KOPT-K1 (cell line): Measurements from ENCODE around the gene ALDH4A1.
"Not testable (repeated sequence)": the region's sequence is repeated elsewhere in the genome, so short reads cannot be mapped to it uniquely, and the experiment has no call there.

Source experiments
- H3K27ac ChIP-seq: fragments of 200-600 bp; sonication (generic); 2 replicates; pipeline ENCODE4 v1.5.1; 2016; ENCODE audit warnings: antibody characterized with exemption, mild to moderate bottlenecking, low read depth, low read length; ENCODE audit not compliant: poor library complexity, severe bottlenecking
- H3K36me3 ChIP-seq: fragments of 200-600 bp; sonication (generic); 2 replicates; pipeline ENCODE4 v1.5.1; 2017; ENCODE audit warnings: antibody characterized with exemption, mild to moderate bottlenecking, low read length, moderate library complexity; ENCODE audit not compliant: insufficient read depth
- H3K9me3 ChIP-seq: fragments of 200-600 bp; sonication (generic); 2 replicates; pipeline ENCODE4 v1.5.1; 2017; ENCODE audit warnings: antibody characterized with exemption, low read length, mild to moderate bottlenecking; ENCODE audit not compliant: insufficient read depth, poor library complexity, severe bottlenecking

The ALDH4A1 gene

GRCh38 chr1:18900303-18900841 is 2.0 kb downstream of the ALDH4A1 start:
- Histone ChIP-seq H3K36me3 (no peaks in the 10 kb centered on the region), H3K27ac (no peak overlapping the region)

GRCh38 chr1:18899363-18900049 is 2.8 kb downstream of the ALDH4A1 start:
- Histone ChIP-seq H3K27ac (no peak overlapping the region), H3K9me3 (no peaks in the 10 kb centered on the region), H3K36me3 (no peaks in the 10 kb centered on the region)

More at GRCh38 chr1:18900303-18900841, 2.0 kb downstream of the ALDH4A1 start:
- no peaks in the 10 kb centered on the region for H3K9me3 ChIP-seq

GRCh38 chr1:18898567-18898966 is 3.8 kb downstream of the ALDH4A1 start:
- Histone ChIP-seq H3K27ac (no peak overlapping the region), H3K9me3 (no peaks in the 10 kb centered on the region), H3K36me3 (no peaks in the 10 kb centered on the region)

GRCh38 chr1:18895317-18895716 is 7.0 kb downstream of the ALDH4A1 start:
- no peaks in the 10 kb centered on the region for H3K9me3 ChIP-seq

GRCh38 chr1:18893120-18893519 is 9.2 kb downstream of the ALDH4A1 start:
- Histone ChIP-seq H3K36me3 (no peaks in the 10 kb centered on the region), H3K9me3 (no peaks in the 10 kb centered on the region), H3K27ac (no peak overlapping the region)

More at GRCh38 chr1:18895317-18895716, 7.0 kb downstream of the ALDH4A1 start:
- Histone ChIP-seq H3K27ac (no peak overlapping the region), H3K36me3 (no peaks in the 10 kb centered on the region)

- not testable (repeated sequence) for H3K36me3 ChIP-seq, H3K27ac ChIP-seq, H3K9me3 ChIP-seq
Measured at GRCh38 chr1:18891858-18892257, 10.5 kb downstream of the ALDH4A1 start.

GRCh38 chr1:18891426-18891780 is 11.0 kb downstream of the ALDH4A1 start:
- no peak overlapping the region for H3K27ac ChIP-seq
- H3K9me3 ChIP-seq = no peaks in the 10 kb centered on the region
- no peaks in the 10 kb centered on the region for H3K36me3 ChIP-seq

GRCh38 chr1:18890706-18891425 is 11.5 kb downstream of the ALDH4A1 start:
- Histone ChIP-seq H3K36me3 (no peaks in the 10 kb centered on the region), H3K27ac (no peak overlapping the region)

GRCh38 chr1:18886003-18886335 is 16.4 kb downstream of the ALDH4A1 start:
- Histone ChIP-seq H3K27ac (no peak overlapping the region), H3K36me3 (no peaks in the 10 kb centered on the region), H3K9me3 (no peaks in the 10 kb centered on the region)

More at GRCh38 chr1:18890706-18891425, 11.5 kb downstream of the ALDH4A1 start:
- H3K9me3 ChIP-seq = no peaks in the 10 kb centered on the region

GRCh38 chr1:18885311-18886002 is 16.9 kb downstream of the ALDH4A1 start:
- Histone ChIP-seq H3K36me3 (no peaks in the 10 kb centered on the region), H3K27ac (no peak overlapping the region), H3K9me3 (no peaks in the 10 kb centered on the region)

- no peak overlapping the region for H3K27ac ChIP-seq
- H3K36me3 ChIP-seq = no peaks in the 10 kb centered on the region
- no peaks in the 10 kb centered on the region for H3K9me3 ChIP-seq
Measured at GRCh38 chr1:18884727-18885126, 17.6 kb downstream of the ALDH4A1 start.

- H3K36me3 ChIP-seq = no peaks in the 10 kb centered on the region
Measured at GRCh38 chr1:18884419-18884717, 18.0 kb downstream of the ALDH4A1 start.

GRCh38 chr1:18883636-18884418 is 18.5 kb downstream of the ALDH4A1 start:
- Histone ChIP-seq H3K36me3 (no peaks in the 10 kb centered on the region), H3K9me3 (no peaks in the 10 kb centered on the region), H3K27ac (no peak overlapping the region)

More at GRCh38 chr1:18884419-18884717, 18.0 kb downstream of the ALDH4A1 start:
- Histone ChIP-seq H3K27ac (no peak overlapping the region), H3K9me3 (no peaks in the 10 kb centered on the region)

GRCh38 chr1:18883079-18883478 is 19.3 kb downstream of the ALDH4A1 start:
- H3K36me3 ChIP-seq = no peaks in the 10 kb centered on the region
- H3K27ac ChIP-seq = no peak overlapping the region
- H3K9me3 ChIP-seq = no peaks in the 10 kb centered on the region

- Histone ChIP-seq H3K27ac (no peak overlapping the region), H3K9me3 (no peaks in the 10 kb centered on the region), H3K36me3 (no peaks in the 10 kb centered on the region)
Measured at GRCh38 chr1:18882486-18882885, 19.9 kb downstream of the ALDH4A1 start.
